Stimulated activated CD8-positive, alpha-beta memory T cell treated with anti-CD3 and anti-CD28 coated beads, Interleukin-15, amount 100 ng/mL, for 1 hour (primary cell): ENCODE results near the gene HIC1.

Experiments used
- DNase-seq: peaks from one replicate; pipeline ENCODE4 v3.0.0-alpha.2; 2020; ENCODE audit warnings: low read depth

The HIC1 gene

GRCh38 chr17:2060681-2061440 lies 6.0 kb downstream of the HIC1 start:
- DNase-seq: no peak

DNA sequence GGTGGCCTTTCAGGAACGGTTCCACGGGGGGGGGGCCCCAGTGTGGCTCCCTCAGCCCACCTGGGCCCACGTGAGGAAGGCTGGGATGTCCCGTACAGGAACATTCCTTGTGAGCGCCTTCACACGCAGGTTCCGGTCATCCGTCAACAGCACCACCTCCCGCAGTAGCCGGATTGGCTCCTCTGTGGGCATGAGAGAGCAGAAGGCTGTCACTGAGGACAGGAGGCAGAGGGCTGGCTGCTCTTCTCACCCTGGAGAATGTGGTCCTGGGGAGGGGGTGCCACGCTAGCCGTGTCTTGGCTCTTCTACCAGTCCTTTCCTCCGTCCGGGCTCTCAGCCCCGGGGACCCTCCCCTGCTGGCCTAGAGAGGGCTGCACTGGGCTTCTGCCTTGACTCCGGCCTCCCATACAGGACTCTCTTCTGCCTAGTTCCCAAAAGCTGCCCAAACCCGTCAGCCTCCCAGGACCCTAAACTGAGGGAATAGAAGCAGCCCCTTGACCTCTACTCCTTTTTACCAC lies 6.6 kb downstream of the HIC1 start:
- no peak for DNase-seq

GRCh38 chr17:2062571-2063183 lies 7.8 kb downstream of the HIC1 start:
- no peak for DNase-seq

- no peak for DNase-seq
These were observed 8.6 kb downstream of the HIC1 start for GRCh38 chr17:2063261-2064146.

- no peak for DNase-seq
These were observed 9.2 kb downstream of the HIC1 start for GRCh38 chr17:2064147-2064489.

DNA sequence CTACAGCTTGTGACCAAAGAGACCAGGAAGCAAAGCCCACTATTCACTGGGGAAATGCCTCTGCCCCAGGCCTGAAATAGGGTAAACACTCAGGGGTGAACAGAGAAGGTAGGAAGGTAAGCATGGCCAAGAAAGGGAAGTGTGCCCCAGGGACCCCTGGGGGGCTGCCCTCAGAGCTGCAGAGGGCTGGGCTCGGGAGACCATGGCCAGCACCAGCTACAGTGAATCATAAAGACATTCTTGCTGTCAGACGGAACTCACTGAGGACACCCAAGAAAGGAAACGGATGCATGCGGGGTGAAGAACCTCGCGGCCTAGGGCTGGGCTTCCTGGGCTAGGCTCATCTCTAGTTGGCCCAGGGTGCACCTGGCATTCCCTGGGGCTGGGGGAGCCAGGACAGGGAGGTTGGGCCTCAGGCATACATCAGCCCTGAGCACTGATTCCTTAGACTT lies 9.6 kb downstream of the HIC1 start:
- no peak for DNase-seq

DNA sequence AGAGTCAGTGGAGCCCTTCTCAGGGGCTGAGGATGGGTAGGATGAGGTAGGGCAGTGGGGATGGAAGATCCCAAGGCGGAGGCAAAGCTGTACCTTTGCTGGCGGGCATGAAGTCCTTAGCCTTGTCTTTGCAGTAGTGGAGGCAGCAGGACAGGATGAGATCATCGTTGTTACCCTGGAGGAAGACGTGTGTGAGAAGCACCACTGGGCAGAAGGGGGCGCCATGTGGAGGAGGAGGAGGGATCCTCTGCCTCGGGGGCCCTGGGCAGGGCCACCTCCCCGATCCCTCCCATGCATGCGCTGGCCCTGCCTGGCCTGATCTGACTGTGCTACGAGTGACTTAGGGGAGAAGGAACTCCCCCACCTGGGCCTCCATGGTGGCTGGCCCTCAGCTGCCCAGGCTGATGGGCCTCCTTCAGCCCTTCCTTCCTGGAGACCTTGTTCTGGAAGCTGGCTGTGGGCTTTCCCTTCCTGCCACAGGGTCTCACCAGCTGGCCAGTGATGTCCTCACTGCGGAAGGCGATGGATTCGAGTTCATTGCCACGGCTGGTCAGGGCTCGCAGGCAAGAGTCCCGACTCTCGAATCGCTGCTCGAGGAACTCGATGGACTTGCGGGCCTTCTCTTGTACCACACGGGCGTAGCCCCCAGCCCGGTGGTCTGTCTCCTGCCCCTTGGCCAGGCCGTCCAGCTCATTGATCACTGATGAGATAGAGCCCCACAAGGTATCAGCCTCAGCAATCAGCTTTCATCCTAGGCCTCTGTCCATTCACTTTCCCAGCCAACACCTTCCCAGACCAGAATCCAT lies 10.3 kb downstream of the HIC1 start:
- no peak for DNase-seq

GRCh38 chr17:2065949-2066400 lies 11.1 kb downstream of the HIC1 start:
- DNase-seq: no peak

DNA sequence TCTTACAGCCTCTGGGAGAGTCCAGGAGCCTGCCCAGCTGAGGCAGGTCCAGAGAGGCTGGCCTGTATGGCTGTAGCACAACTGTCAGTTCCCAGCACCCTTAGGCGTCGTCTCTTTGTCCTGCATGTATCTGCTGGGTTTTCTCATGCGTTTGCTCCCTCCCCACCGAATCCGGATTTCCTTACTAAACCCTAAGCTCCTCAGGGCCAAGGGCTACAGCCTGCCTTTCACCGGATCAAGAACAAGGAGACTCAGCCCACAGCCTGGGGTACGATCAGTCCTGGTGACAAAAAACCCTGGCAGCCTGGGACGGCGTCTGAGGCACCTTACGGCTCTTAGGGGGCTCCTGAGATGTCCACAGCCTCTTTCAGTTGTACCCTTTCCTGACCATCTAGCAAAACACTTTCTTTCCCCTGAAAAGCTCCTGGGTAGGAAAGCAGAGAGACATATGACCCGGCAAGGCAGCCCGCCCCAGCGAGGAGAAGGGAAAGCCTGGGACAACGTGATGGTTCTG lies 12.2 kb downstream of the HIC1 start:
- no peak for DNase-seq

- no peak for DNase-seq
These were observed 12.7 kb downstream of the HIC1 start for GRCh38 chr17:2067608-2068024.

- no peak for DNase-seq
These were observed 13.2 kb downstream of the HIC1 start for GRCh38 chr17:2068031-2068518.

GRCh38 chr17:2068519-2069051 lies 13.7 kb downstream of the HIC1 start:
- DNase-seq: no peak

DNA sequence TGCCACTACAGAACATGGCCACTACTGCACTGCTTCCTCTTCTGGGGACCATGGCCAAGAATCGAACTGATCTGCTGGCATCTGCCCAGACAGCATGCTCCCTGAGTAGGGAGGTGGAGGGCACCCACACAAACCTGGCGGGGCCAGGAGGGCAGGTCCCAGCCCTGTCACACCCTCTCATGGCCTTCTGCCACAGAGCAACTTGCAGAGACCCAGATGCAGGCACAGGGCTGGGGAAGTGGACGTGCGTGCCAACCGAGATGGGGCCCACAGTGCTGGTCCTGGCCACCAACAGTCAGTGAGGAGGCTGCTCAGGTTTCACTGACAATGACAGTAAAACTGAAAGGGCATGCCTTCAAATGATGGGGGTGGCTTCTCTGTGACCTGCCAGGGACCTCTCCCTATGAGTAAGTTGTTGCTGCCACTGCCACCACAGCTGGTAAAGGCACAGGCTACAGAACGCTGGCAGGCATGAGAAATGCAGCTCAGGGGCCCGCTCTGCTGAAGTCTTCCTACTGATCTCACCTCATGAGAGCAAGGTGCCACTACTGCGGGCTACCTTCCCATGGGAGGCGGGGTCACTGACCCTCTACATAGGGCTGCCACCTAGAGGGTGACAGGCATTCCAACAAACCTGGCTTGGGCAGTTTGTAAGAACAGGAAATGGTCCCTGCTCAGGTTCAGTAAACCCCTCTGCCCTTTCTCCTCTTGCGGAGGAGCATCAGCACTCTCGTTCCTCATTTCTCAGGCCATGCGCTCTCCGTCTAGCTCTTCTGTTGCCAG lies 15.5 kb downstream of the HIC1 start:
- DNase-seq: no peak

DNA sequence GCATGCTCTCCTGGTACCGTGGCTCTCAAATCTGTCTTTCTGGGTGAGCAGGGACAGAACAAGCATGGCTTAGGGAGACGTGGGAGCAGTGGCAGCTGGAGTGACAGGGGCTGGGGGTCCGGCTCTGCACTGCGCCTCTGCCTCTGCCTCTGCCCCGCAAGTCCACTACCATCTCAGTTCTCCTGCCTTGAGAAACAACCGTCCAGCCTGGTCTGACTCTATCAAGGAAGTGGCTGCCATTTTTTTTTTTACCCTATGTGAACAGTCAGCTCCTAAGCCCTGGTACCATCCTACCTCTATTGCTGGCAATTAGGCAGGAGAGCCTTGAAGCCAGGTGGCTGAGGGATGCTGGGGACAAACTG lies 16.1 kb downstream of the HIC1 start:
- DNase-seq: no peak

- DNase-seq: no peak
These were observed 16.8 kb downstream of the HIC1 start for GRCh38 chr17:2071455-2072281.

- no peak for DNase-seq
These were observed 20.0 kb downstream of the HIC1 start for GRCh38 chr17:2074919-2075318.

GRCh38 chr17:2075336-2076086 lies 20.6 kb downstream of the HIC1 start:
- no peak for DNase-seq
